NT2/D1 (cell line): ENCODE measurements around the gene AVPR2.

Source experiments
- YY1 ChIP-seq: IDR thresholded peaks from 2 replicates; pipeline ENCODE4 v1.6.1; 2011; ENCODE audit not compliant: insufficient read length, insufficient read depth
- ZNF274 ChIP-seq: IDR thresholded peaks from 2 replicates; pipeline ENCODE4 v1.6.1; 2011; ENCODE audit warnings: mild to moderate bottlenecking, low read depth, low read length

- TF ChIP-seq ZNF274 (no peak), YY1 (no peak)
Observed at GRCh38 chrX:153884590-153884989, 19.9 kb upstream of the AVPR2 start.
